PC-9 (cell line): ENCODE measurements around the gene HSD17B4. TPM values are rescaled to one million over a fixed set of nuclear protein-coding genes. Genes with fewer than 3 reads are reported as not detected.
A peak's percentile ranks its signal among the peaks of the same experiment; 100 is the strongest.

ENCODE experiments used
- BruUV-seq: library from RNA; stranded (reverse); fragments of 400-500 nt; replicated peaks from 2 replicates; lab custom pipeline; 2021; lab: Mats Ljungman, UMichigan
- CTCF ChIA-PET: fragments of 300-600 bp; sonication (Branson Sonifier 250); formaldehyde crosslinking; loops from one replicate; lab custom pipeline; 2022; ENCODE audit warnings: antibody characterized with exemption; lab: Charles Lee
- POLR2A ChIA-PET: fragments of 300-600 bp; sonication (Branson Sonifier 250); formaldehyde crosslinking; loops from one replicate; lab custom pipeline; 2022; ENCODE audit warnings: antibody characterized with exemption; ENCODE audit not compliant: unreplicated experiment; lab: Charles Lee
- DNase-seq, 2 experiments: peaks; one replicate each; pipeline versions ENCODE4 v3.0.0 to v3.0.0-alpha.2; 2015 to 2022; ENCODE audit warnings: mixed read lengths in 1 of 2
- H2AFZ ChIP-seq: fragments of 200-600 bp; sonication (generic); 2 replicates; pipeline ENCODE4 v1.8.1; 2017; ENCODE audit warnings: antibody characterized with exemption
- H3F3A ChIP-seq: fragments of 200-600 bp; sonication (generic); 2 replicates; pipeline ENCODE4 v1.8.1; 2017; ENCODE audit warnings: antibody characterized with exemption, mild to moderate bottlenecking, low read depth; ENCODE audit not compliant: insufficient read depth
- H3K27ac ChIP-seq: fragments of 200-600 bp; sonication (generic); 2 replicates; pipeline ENCODE4 v1.6.1; 2016; ENCODE audit warnings: mixed run types
- H3K27me3 ChIP-seq: fragments of 200-600 bp; sonication (generic); 2 replicates; pipeline ENCODE4 v1.6.1; 2016; ENCODE audit warnings: low read depth, mixed run types; ENCODE audit not compliant: insufficient read depth
- H3K36me3 ChIP-seq: fragments of 200-600 bp; sonication (generic); 2 replicates; pipeline ENCODE4 v1.6.1; 2016; ENCODE audit warnings: low read depth, mixed run types
- H3K4me1 ChIP-seq: fragments of 200-600 bp; sonication (generic); replicated peaks from 2 replicates; pipeline ENCODE4 v1.6.1; 2016; ENCODE audit warnings: mixed run types; ENCODE audit not compliant: insufficient read depth
- H3K4me2 ChIP-seq: fragments of 200-600 bp; sonication (generic); 2 replicates; pipeline ENCODE4 v1.6.1; 2017; ENCODE audit warnings: mixed run types
- H3K4me3 ChIP-seq: fragments of 200-600 bp; sonication (generic); 2 replicates; pipeline ENCODE4 v1.6.1; 2016; ENCODE audit warnings: mixed run types
- H3K79me2 ChIP-seq: fragments of 200-600 bp; sonication (generic); 2 replicates; pipeline ENCODE4 v1.6.1; 2017; ENCODE audit warnings: low read depth, mixed run types
- H3K9me2 ChIP-seq: fragments of 200-600 bp; sonication (generic); 2 replicates; pipeline ENCODE4 v1.8.1; 2017; ENCODE audit warnings: mild to moderate bottlenecking; ENCODE audit not compliant: insufficient read depth
- H3K9me3 ChIP-seq: fragments of 200-600 bp; sonication (generic); 2 replicates; pipeline ENCODE4 v1.8.1; 2016; ENCODE audit warnings: low read depth; ENCODE audit not compliant: insufficient read depth
- H4K20me1 ChIP-seq: fragments of 200-600 bp; sonication (generic); 2 replicates; pipeline ENCODE4 v1.8.1; 2017; ENCODE audit not compliant: insufficient read depth
- CTCF ChIP-seq: fragments of 200-600 bp; sonication (generic); conservative IDR thresholded peaks from 2 replicates; pipeline ENCODE4 v1.6.1; 2017; ENCODE audit warnings: mixed run types, antibody characterized with exemption, mild to moderate bottlenecking, moderate library complexity
- EZH2 ChIP-seq: fragments of 200-600 bp; sonication (generic); IDR thresholded peaks from 2 replicates; pipeline ENCODE4 v1.8.0; 2017; ENCODE audit warnings: antibody characterized with exemption, low read depth
- intact Hi-C: fragments of 100-400 bp; cut with micrococcal nuclease; formaldehyde crosslinking; loops from one replicate; pipeline ENCODE4 v1.10.0; 2022; ENCODE audit not compliant: unreplicated experiment
- total RNA-seq: library from RNA; stranded (reverse); gene quantifications from 2 replicates; pipeline ENCODE4 v1.2.3, GENCODE V29; 2021

HSD17B4 gene
- total RNA-seq, 1 experiment from 2014 or later: 148 TPM

- Histone ChIP-seq H3K36me3 (no peaks in the 10 kb centered on the region), H2AFZ (no peak overlapping the region), H3K4me3 (no peak overlapping the region), H4K20me1 (no peaks in the 10 kb centered on the region), H3K27me3 (no peaks in the 10 kb centered on the region), H3K4me2 (no peak overlapping the region), H3K9me2 (no peaks in the 10 kb centered on the region), H3K27ac (no peak overlapping the region), H3K4me1 (no peaks in the 10 kb centered on the region), H3K79me2 (no peaks in the 10 kb centered on the region), H3F3A (no peaks in the 10 kb centered on the region), H3K9me3 (no peaks in the 10 kb centered on the region)
- ChIA-PET CTCF (no interaction called here), POLR2A (no interaction called here)
- intact Hi-C loops: no loop called here
- DNase-seq: no peak
- TF ChIP-seq EZH2 (no peak), CTCF (no peak)
- no TSS peak for BruUV-seq
These were observed 118.6 kb downstream of the HSD17B4 start for GRCh38 chr5:119570910-119571309.

GRCh38 chr5:119578937-119579336, 126.6 kb downstream of the HSD17B4 start:
- no peaks in the 10 kb centered on the region for H4K20me1 ChIP-seq
- intact Hi-C loops: no loop called here
- no peaks in the 10 kb centered on the region for H3K79me2 ChIP-seq
- CTCF ChIA-PET: no interaction called here
- peak; percentile 46; the same call in 1 of the 2 replicates for TF ChIP-seq CTCF
- no peak for TF ChIP-seq EZH2
- no peak overlapping the region for H2AFZ ChIP-seq
- H3F3A ChIP-seq: no peaks in the 10 kb centered on the region
- H3K27ac ChIP-seq: no peak overlapping the region
- DNase-seq: peak; percentile 1 to 50
- H3K4me3 ChIP-seq: no peak overlapping the region
- no peaks in the 10 kb centered on the region for H3K9me3 ChIP-seq
- no TSS peak for BruUV-seq
- no peaks in the 10 kb centered on the region for H3K36me3 ChIP-seq
- H3K4me2 ChIP-seq: no peak overlapping the region
- POLR2A ChIA-PET: no interaction called here
- no peaks in the 10 kb centered on the region for H3K4me1 ChIP-seq
- peaks cover 4% of the 10 kb centered on the region; the same call in 1 of the 2 replicates for H3K9me2 ChIP-seq
- no peaks in the 10 kb centered on the region for H3K27me3 ChIP-seq

- Histone ChIP-seq H3F3A (no peaks in the 10 kb centered on the region), H3K27ac (no peak overlapping the region), H3K4me1 (no peaks in the 10 kb centered on the region), H3K79me2 (no peaks in the 10 kb centered on the region), H3K27me3 (no peaks in the 10 kb centered on the region), H3K4me2 (no peak overlapping the region), H4K20me1 (no peaks in the 10 kb centered on the region), H3K9me3 (peaks cover 4% of the 10 kb centered on the region; the same call in 1 of the 2 replicates), H3K4me3 (no peak overlapping the region), H2AFZ (no peak overlapping the region), H3K9me2 (peaks cover 4% of the 10 kb centered on the region; the same call in 1 of the 2 replicates), H3K36me3 (no peaks in the 10 kb centered on the region)
- no peak for DNase-seq
- ChIA-PET CTCF (no interaction called here), POLR2A (no interaction called here)
- no TSS peak for BruUV-seq
- intact Hi-C loops: no loop called here
- TF ChIP-seq CTCF (no peak), EZH2 (no peak)
These were observed 130.7 kb downstream of the HSD17B4 start for GRCh38 chr5:119582987-119583386.
